ENCODE measurements around the gene C3orf62. TPM values are rescaled to one million over a fixed set of nuclear protein-coding genes. Genes with fewer than 3 reads are reported as not detected.

Gene C3orf62
- total RNA-seq, 4 donors from 2014 or later = 2.8 to 6.2 (median 3.8) TPM

GRCh38 chr3:49298511-49298910 is 21.5 kb upstream of the C3orf62 start:
- Histone ChIP-seq H3K27ac (no peak overlapping the region), H3K36me3 (peaks cover 64 to 67% of the 10 kb centered on the region in 2 donors), H3K9me3 (no peaks in the 10 kb centered on the region), H3K4me3 (replicated peaks in 1 of 3) (no peak overlapping the region), H3K4me1 (peaks cover 0 to 8% of the 10 kb centered on the region in 2 donors), H3K27me3 (no peaks in the 10 kb centered on the region)
- no peak for DNase-seq
- intact Hi-C loops (cut with DNase I) = loop anchor here (10.0 kb wide), 1 partner anchor 146 kb away; no protein-coding TSS in a partner anchor
- 95 to 97% methylated on average over 7 of the region's 7 CpGs for WGBS, 2 donors
- TF ChIP-seq POLR2A (IDR thresholded peaks at IDR 0.05) = no peak
- no peak for TF ChIP-seq CTCF (IDR thresholded peaks at IDR 0.05)

GRCh38 chr3:49296781-49297411 is 19.9 kb upstream of the C3orf62 start:
- DNase-seq = peak in 1 of 2 donors; percentile 20
- WGBS, 2 donors = 79 to 88% methylated on average over 2 of the region's 2 CpGs
- Histone ChIP-seq H3K27me3 (no peaks in the 10 kb centered on the region), H3K27ac (peak overlapping the region in 1 of 3 donors; percentile 33), H3K9me3 (no peaks in the 10 kb centered on the region), H3K36me3 (peaks cover 66 to 78% of the 10 kb centered on the region in 2 donors), H3K4me1 (peaks cover 0 to 8% of the 10 kb centered on the region in 2 donors), H3K4me3 (replicated peaks in 1 of 3) (no peak overlapping the region)
- intact Hi-C loops (cut with DNase I) = loop anchor here (10.0 kb wide), 1 partner anchor 148 kb away; no protein-coding TSS in a partner anchor
- TF ChIP-seq POLR2A (IDR thresholded peaks at IDR 0.05) (no peak), CTCF (IDR thresholded peaks at IDR 0.05) (no peak)

- Histone ChIP-seq H3K4me1 (peaks cover 0 to 8% of the 10 kb centered on the region in 2 donors), H3K27me3 (no peaks in the 10 kb centered on the region), H3K27ac (no peak overlapping the region), H3K9me3 (no peaks in the 10 kb centered on the region), H3K4me3 (replicated peaks in 1 of 3) (no peak overlapping the region), H3K36me3 (peaks cover 65 to 77% of the 10 kb centered on the region in 2 donors)
- intact Hi-C loops (cut with DNase I) = loop anchor here (10.0 kb wide), 1 partner anchor 149 kb away; no protein-coding TSS in a partner anchor
- TF ChIP-seq CTCF (IDR thresholded peaks at IDR 0.05) (peak in 4 of 6 experiments; percentile 34 to 63 (median 56)), POLR2A (IDR thresholded peaks at IDR 0.05) (no peak)
- DNase-seq = peak in 1 of 2 donors; percentile 12
- WGBS, 2 donors = 78 to 83% methylated on average over 11 of the region's 11 CpGs
Measured at GRCh38 chr3:49295489-49296058, 18.5 kb upstream of the C3orf62 start.

- intact Hi-C loops (cut with DNase I) = loop anchor here (10.0 kb wide), 1 partner anchor 150 kb away; no protein-coding TSS in a partner anchor
- WGBS, 2 donors = 80 to 84% methylated on average over 8 of the region's 8 CpGs
Measured at GRCh38 chr3:49294343-49294742, 17.3 kb upstream of the C3orf62 start.

More at GRCh38 chr3:49294343-49294742, 17.3 kb upstream of the C3orf62 start:
- no peaks in the 10 kb centered on the region for H3K27me3 ChIP-seq
- H3K4me1 ChIP-seq = peaks cover 0 to 8% of the 10 kb centered on the region in 2 donors
- no peak for TF ChIP-seq POLR2A (IDR thresholded peaks at IDR 0.05)
- TF ChIP-seq CTCF (IDR thresholded peaks at IDR 0.05) = no peak
- peaks cover 68 to 78% of the 10 kb centered on the region in 2 donors for H3K36me3 ChIP-seq
- no peak overlapping the region for H3K4me3 ChIP-seq (replicated peaks in 1 of 3)
- no peaks in the 10 kb centered on the region for H3K9me3 ChIP-seq
- no peak overlapping the region for H3K27ac ChIP-seq
- no peak for DNase-seq

Data from thyroid gland (tissue), 4 donors.